ENCODE measurements around the gene FOXP4. TPM values are rescaled to one million over a fixed set of nuclear protein-coding genes. Genes with fewer than 3 reads are reported as not detected.

FOXP4 gene
- total RNA-seq, 1 experiment from 2014 or later = 3.9 TPM

DNA sequence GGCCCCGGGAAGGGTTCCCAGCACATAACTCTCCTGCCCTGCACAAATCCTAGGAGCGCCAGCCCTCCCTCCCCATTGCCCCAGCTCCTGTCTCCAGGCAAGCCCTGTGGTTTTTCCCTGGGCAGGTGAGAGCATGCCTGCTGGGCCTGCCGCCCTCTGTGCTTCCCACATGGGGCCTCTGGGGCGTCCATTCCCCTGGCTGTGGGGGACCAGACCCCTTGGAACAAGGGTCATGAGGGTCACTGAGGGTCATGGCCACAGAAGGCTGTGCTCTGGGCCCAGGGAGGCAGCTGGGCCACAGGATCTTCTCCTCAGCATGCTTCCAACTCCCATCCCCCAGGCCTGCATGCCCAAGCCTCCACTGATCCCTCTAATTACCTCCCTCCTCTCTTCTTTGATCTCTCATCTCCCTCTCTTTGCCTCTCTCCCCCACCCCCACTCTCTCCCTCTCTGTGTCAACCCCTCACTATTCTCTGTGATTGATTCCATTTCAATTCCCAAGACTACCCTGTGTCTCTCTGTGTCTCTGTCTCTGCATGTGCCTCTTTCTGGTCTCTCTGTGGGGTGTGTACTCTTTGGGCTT, 98.2 kb downstream of the FOXP4 start:
- no peak for DNase-seq (ENCODE audit: low spot score)

GRCh38 chr6:41645007-41645618, 98.9 kb downstream of the FOXP4 start:
- no peak for DNase-seq (ENCODE audit: low spot score)

DNA sequence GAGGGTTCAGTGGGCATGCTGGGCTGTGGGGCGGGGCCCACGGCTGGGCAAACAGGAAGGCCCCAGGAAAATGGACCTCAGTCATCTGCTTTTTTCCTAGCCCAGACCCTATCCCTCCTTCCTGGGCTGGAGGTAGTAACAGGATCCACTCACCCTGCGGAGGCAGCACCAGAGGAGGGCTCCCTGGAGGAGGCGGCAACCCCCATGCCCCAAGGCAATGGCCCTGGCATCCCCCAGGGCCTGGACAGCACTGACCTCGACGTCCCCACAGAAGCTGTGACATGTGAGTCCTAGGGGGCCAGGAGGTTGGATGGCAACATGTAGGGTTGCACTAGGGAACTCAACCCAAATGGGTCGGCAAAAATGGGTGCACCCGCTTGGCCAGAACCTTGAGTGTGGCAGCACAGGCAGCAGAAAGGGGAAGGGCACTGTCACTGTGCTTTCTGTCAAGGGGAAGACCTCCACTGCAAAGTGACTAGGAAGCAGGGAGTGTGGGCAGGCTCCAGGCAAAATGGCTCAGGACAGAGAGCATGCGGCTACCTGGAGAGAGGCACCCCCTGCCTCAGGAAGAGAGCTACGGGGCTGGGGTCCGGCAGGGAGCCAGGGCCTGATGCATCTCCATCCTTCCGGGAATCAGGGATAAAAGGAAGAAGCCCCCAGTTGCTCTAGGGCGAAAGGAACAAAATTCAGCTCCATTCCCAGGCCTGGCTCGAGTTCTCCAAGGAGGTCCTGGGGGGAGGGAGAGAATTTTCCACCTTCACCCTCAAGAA, 100.0 kb downstream of the FOXP4 start:
- DNase-seq (ENCODE audit: low spot score) = no peak

DNA sequence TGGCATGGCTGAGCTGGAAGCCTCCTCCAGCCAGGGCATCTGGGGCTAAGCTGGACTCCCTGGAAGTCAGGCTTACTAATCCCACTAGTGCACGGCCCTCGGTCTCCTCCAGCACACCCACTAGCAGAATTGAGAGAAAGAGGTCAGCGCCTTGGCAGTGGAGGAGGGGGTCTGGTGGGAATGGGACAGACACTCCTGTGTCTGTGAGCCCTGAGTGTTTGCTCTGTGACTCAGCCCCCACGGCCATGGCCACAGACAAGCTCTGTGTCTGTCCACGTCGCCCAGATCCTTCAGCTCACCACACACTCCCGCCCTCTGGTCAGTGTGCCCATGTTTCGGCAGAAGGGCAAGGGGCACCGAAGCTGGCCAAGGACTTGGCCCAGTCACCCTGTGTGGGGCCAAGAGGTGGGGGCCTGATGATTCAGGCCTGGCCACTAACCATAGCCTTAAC, 100.9 kb downstream of the FOXP4 start:
- DNase-seq (ENCODE audit: low spot score) = no peak

GRCh38 chr6:41648070-41648585, 101.9 kb downstream of the FOXP4 start:
- DNase-seq (ENCODE audit: low spot score) = no peak

DNA sequence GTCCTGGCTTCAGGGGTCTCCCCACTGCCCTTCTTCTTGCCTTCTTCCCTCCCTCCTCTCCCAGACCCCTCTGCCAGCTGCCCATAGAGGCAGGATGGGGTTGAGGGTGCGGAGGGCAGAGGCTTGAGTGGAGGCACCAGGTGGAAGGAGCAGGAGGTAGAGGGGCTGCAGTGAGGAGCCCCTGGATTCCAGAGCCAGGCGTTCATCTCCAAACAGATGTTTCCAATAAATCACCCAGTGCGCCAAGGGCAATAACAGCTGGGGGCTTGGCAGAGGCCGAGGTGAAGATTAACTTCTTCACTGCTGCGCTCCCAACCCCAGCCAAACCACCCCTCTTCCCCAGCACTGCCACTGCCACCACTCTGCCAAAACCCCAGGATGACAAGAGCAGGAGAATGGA, 102.7 kb downstream of the FOXP4 start:
- DNase-seq (ENCODE audit: low spot score) = no peak

- DNase-seq (ENCODE audit: low spot score) = no peak
Measured at GRCh38 chr6:41649596-41649995, 103.4 kb downstream of the FOXP4 start.

DNA sequence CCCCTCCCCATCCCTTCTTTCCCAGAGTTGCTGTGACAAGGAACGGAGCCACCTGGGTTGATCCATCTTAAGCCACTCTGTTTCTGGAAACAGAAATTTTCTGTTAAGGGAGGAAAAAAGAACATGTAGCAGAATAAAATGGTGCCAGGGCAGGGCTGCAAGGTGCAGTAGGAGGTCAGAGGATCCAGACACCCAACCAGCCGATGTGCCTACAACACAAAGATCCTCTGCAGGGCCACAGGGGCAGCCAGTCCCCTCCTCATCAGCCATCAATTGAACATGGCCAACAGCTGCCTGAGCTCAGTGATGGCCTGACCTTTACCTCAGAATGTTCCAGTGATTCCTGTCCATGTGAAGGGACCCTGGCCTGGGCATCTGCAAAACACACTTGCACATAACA, 103.9 kb downstream of the FOXP4 start:
- DNase-seq (ENCODE audit: low spot score) = no peak

DNA sequence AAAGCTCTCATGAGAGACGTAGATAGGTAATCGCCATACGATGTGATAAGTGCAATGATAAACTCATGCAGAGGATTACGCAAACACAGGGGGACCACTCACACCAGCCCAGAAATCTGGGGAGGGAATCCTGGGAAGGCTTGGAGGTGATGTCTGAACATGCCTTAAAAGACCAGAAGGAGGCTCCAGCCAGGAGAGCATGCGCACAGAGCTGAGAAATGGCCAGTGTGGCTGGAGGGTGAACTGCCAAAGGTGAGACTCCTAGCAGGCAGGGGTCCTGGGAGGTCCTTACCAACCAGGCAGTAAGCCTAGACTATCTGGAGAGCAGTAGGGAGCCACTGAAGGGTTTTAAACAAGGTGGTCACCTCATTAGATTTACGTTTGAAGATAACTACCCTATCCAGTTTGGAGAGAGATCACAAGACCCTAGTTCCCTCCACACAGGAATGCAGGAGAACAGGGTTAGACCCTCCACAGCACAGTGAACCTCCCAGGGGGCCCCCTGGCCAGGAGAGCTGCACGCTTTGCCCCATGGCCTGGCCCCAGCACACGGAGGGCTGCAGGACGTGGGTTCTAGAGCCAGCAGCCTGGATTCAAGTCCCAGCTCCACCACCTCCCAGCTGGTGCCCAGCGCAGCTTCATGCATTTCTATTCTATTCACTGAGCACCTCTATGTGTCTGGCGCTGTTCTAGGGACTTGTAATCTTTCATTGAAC, 105.2 kb downstream of the FOXP4 start:
- no peak for DNase-seq (ENCODE audit: low spot score)

Other genes starting within 250 kb of the FOXP4 start
- not detected in 2 replicates for gene NCR2, start 210.8 kb upstream of the FOXP4 start, total RNA-seq (2014; rRNA removed; shearing (Covaris generic))
- not detected in 2 replicates for gene MDFI, start 92.1 kb downstream of the FOXP4 start, total RNA-seq (2014; rRNA removed; shearing (Covaris generic))
- 6.0 and 9.6 TPM in 2 replicates for gene TFEB, start 189.2 kb downstream of the FOXP4 start, total RNA-seq (2014; rRNA removed; shearing (Covaris generic))
- not detected in 2 replicates for gene PGC, start 201.0 kb downstream of the FOXP4 start, total RNA-seq (2014; rRNA removed; shearing (Covaris generic))
- gene FRS3, start 233.5 kb downstream of the FOXP4 start, total RNA-seq (2014; rRNA removed; shearing (Covaris generic)) = 0.72 and 0.81 TPM in 2 replicates
- not detected in 2 replicates for gene PRICKLE4, start 234.4 kb downstream of the FOXP4 start, total RNA-seq (2014; rRNA removed; shearing (Covaris generic))
- 209 and 224 TPM in 2 replicates for gene TOMM6, start 241.3 kb downstream of the FOXP4 start, total RNA-seq (2014; rRNA removed; shearing (Covaris generic))

Data from A172 (cell line).